NB4 (cell line): ENCODE data around the gene MIS12.
A peak's percentile ranks its signal among the peaks of the same experiment; 100 is the strongest.

Source experiments
- DNase-seq: peaks from one replicate; pipeline ENCODE4 v3.0.0; 2010; ENCODE audit warnings: low read depth
- H3K4me3 ChIP-seq: one replicate; pipeline ENCODE4 v1.5.1; 2011; ENCODE audit warnings: mild to moderate bottlenecking, low read depth, low read length, moderate library complexity
- MYC ChIP-seq: IDR thresholded peaks from 2 replicates; pipeline ENCODE4 v1.6.1; 2011; ENCODE audit warnings: low read depth, low read length
- POLR2A ChIP-seq: IDR thresholded peaks from 2 replicates; pipeline ENCODE4 v1.6.1; 2011; ENCODE audit warnings: mild to moderate bottlenecking; ENCODE audit not compliant: insufficient read length; ENCODE audit errors: extremely low read depth
- TF ChIP-seq, protein P1 (sequence below): IDR thresholded peaks from one replicate; pipeline ENCODE4 v1.5.1; 2012; ENCODE audit warnings: low read depth, low read length
- TF ChIP-seq, protein P2 (sequence below): IDR thresholded peaks from 2 replicates; pipeline ENCODE4 v1.6.1; 2011; ENCODE audit warnings: low read depth, low read length

The MIS12 gene

DNA sequence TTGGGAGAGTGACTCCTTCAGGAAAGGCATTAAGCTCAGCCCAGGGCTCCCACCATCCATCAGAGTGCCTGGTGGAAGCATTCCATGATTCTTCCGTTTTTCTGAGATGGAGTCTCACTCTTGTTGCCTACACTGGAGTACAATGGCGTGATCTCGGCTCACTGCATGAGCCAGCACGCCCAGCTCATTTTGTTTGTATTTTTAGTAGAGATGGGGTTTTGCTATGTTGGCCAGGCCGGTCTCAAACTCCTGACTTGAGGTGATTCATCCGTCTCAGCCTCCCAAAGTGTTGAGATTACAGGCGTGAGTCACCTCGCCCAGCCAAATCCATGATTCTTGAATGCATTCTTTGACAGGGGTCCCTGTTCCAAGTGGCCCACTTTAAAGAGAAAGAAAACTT lies 23.1 kb downstream of the MIS12 start:
- no peak overlapping the region for H3K4me3 ChIP-seq
- TF ChIP-seq MYC (no peak), POLR2A (no peak)
- TF ChIP-seq, protein P1, sequence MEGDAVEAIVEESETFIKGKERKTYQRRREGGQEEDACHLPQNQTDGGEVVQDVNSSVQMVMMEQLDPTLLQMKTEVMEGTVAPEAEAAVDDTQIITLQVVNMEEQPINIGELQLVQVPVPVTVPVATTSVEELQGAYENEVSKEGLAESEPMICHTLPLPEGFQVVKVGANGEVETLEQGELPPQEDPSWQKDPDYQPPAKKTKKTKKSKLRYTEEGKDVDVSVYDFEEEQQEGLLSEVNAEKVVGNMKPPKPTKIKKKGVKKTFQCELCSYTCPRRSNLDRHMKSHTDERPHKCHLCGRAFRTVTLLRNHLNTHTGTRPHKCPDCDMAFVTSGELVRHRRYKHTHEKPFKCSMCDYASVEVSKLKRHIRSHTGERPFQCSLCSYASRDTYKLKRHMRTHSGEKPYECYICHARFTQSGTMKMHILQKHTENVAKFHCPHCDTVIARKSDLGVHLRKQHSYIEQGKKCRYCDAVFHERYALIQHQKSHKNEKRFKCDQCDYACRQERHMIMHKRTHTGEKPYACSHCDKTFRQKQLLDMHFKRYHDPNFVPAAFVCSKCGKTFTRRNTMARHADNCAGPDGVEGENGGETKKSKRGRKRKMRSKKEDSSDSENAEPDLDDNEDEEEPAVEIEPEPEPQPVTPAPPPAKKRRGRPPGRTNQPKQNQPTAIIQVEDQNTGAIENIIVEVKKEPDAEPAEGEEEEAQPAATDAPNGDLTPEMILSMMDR, result no peak
- TF ChIP-seq, protein P2, sequence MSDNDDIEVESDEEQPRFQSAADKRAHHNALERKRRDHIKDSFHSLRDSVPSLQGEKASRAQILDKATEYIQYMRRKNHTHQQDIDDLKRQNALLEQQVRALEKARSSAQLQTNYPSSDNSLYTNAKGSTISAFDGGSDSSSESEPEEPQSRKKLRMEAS, result no peak
- DNase-seq, result no peak

DNA sequence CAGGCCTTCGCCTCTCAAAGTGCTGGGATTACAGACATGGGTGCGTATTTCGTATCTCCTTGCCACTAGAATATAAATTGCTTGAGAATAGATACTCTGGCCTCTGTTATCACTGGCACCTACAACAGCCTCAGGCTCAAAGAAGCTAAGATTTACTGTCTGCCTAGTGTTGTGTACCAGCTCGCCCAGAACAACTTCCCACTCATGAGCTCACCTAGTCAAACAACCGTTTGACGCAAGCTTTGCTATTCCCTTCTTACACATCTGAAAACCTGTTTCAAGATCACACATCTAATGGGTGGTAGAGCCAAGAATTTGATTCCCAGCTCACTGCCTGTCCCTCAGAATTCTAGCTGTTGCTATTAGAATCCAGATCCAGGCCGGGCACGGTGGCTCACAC lies 24.4 kb downstream of the MIS12 start:
- TF ChIP-seq POLR2A (no peak), MYC (no peak)
- TF ChIP-seq, protein P1, result no peak
- TF ChIP-seq, protein P2, result no peak
- no peak for DNase-seq
- no peak overlapping the region for H3K4me3 ChIP-seq

DNA sequence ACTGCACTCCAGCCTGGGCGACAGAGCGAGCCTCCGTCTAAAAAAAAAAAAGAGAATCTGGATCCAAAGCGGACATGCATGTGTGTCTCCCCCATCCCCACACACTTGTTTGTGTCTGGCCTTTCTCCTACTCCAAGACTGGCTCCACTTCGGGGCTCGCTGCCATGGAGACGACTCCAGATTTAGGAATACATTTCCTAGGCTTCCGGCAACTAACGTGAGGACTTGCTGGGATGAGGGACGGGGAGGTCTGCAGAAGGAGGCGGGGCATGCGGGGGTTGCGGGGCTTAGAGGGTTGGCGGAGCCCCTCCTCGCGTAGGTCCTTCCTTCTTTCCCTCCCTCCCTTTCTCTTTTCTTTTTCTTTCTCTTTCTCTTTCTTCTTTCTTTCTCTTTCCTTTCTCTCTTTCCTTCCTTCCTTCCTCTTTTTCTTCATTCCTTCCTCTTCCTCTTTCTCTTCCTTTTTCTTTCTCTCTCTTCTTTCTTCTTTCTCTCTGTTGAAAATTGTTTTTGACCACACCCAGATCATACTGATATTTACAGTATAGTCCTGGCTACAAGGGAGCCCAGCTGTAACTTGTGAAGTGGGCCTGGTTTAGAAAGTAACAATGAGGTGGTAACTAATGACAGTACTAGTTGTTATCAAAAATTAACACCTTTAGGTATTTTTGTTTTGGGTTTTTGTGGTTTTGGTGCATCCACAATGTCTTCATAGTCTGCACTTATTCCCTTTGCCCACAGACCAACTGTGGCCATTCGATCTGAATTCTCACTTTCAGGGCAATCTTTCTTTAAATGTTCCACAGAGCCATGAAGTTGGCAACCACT lies 25.2 kb downstream of the MIS12 start:
- no peak overlapping the region for H3K4me3 ChIP-seq
- no peak for DNase-seq
- TF ChIP-seq, protein P1, result no peak
- TF ChIP-seq MYC (no peak), POLR2A (no peak)
- TF ChIP-seq, protein P2, result no peak

DNA sequence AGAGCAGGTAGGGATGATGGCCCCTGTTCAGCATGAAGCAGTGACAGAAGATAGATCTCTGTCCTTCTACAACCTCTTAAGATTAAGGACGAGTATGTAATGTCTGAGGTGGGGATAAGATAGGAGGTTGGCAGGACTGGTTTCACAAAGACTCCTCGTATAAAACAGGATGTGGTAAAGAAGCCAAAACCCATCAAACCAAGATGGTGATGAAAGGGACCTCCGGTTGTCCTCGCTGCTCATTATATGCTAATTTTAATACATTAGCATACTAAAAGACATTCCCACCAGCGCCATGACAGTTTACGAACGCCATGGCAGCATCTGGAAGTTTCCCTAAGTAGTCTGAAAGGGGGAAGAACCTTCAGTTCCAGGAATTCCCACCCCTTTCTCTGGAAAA lies 27.3 kb downstream of the MIS12 start:
- TF ChIP-seq POLR2A, result no peak
- TF ChIP-seq, protein P1, result no peak
- TF ChIP-seq MYC, result no peak
- TF ChIP-seq, protein P2, result no peak
- no peak overlapping the region for H3K4me3 ChIP-seq
- DNase-seq, result peak; percentile 82

DNA sequence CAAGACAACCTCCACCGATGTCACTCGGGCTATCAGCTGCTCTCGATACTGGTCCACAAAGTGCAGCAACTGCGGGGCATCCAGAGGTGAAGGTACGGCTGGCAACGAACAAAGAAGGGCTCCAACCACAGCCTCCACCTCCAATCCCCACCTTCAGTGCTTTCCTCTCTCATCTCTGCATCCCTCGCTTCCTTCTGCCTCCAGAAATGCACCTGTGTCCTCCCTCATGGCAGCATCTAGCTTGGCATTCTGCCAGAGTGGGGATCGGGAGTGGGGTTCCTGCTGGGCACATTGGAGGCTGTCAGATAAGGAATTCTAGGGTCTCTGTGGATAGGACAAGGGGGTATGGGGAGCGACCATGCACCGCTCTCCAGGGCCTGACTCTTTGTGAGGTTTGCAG lies 28.6 kb downstream of the MIS12 start:
- TF ChIP-seq, protein P2, result no peak
- no peak for TF ChIP-seq MYC
- TF ChIP-seq, protein P1, result no peak
- TF ChIP-seq POLR2A, result no peak
- H3K4me3 ChIP-seq, result no peak overlapping the region
- DNase-seq, result no peak
